SKM-1 (cell line): ENCODE measurements around the gene ALKAL2.

ENCODE experiments used
- DNase-seq: peaks from one replicate; lab custom pipeline; 2025; ENCODE audit not compliant: unreplicated experiment; lab: John Stamatoyannopoulos, UW

ALKAL2 gene

DNA sequence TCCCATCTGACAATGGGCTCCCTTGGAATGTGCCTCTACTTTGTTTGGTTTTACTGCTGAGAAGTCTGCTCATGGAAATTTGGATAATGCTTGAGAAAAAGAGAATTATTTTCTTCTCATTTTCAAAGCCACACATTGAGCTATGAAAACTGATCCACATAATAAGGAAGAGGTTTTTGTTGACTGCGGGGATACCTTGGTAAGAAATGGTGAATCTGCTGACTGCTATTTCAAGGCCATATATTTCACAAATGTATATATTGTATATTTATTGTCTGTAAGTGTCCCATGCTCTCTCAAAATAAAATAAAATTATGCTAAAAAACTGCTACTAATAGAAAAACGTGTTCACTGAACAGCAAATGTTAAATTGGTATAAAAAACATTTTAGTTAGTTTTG, 39.2 kb downstream of the ALKAL2 start:
- DNase-seq = no peak

DNA sequence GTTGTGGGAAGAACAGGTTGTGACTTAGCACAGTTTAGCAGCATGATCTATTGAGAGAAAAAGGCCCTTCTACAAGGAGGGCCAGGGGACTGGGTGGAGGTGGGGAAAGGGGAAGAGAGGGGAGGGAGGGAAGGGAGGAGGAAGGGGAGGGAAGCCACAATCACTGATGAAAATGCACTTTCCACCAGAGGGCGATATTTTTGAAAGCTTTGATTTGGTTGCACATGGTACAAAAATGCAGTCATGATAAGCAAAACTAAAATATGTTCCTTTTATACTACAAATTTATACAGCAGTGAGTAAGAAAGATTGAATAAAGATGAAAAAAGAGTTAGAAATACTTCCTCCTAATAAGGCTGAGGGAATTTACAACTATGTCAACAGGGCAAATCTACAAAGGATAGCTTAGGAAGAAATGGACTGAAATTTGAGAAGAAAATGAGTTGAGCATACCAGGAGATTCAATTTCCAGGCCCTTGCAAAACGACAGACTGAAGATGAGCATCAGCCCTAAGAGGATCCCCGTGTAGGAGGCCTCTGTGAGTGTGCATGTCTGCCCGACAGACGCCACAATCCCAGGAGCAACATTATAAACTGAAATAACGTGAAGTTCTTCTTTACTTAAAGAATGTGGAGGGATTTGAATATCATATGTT, 41.3 kb downstream of the ALKAL2 start:
- DNase-seq = peak; percentile 16

DNA sequence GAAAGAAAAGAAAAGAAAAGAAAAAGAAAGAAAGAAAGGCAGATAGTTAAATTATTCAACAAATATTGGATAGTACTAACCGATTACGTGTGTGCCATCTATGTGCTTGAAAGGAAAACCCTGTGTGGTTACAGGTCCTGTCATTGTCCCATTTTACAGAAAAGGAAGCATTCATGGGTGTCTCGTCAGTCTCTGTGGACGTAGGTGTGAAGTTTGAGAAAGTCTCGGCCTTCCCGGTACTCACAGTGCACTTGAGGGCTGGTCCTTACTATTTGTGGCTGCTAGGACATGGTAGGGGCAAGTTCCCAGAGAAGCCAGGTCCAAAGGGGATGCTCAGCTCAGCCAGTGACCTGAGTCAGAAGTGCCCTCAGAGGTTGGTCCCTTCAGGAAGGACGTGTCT, 43.3 kb downstream of the ALKAL2 start:
- DNase-seq = no peak

DNA sequence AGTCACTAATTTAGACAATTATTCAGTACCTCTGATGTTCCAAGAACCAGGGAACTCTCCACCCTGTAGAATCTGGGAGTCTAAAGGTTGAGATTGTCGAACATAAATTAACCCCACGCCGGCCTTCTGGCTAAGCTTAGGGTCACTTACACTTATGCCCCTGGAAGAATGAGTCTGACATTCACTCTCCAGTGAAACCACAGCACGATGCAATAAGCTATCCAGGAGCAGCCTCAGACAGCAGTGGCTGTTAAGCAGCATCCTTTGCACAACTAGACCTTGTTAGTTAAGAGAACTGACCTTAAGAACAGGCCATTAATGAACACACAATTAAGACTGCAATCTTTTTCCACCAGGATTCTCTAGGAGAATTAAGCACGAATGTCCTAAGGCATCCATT, 49.0 kb downstream of the ALKAL2 start:
- DNase-seq = no peak

DNA sequence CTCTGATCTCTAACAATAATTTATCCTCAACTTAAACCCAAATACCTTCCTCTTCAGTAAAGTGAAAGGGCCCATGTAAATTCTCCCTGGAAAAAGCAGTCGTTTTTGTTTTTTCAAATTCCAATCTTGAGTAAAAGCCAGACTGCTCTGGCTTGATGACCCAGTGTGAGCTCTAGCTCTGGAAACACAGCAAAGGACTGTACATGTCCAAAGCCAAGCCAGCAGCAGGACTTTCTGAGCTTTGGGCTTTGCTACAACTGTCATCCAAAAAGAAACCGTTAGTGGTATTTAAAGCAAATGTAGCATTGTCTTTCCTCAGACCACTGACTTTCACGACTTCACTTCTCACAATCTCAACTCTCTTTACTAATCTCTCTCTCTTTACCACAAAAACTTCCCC, 49.5 kb downstream of the ALKAL2 start:
- no peak for DNase-seq

DNA sequence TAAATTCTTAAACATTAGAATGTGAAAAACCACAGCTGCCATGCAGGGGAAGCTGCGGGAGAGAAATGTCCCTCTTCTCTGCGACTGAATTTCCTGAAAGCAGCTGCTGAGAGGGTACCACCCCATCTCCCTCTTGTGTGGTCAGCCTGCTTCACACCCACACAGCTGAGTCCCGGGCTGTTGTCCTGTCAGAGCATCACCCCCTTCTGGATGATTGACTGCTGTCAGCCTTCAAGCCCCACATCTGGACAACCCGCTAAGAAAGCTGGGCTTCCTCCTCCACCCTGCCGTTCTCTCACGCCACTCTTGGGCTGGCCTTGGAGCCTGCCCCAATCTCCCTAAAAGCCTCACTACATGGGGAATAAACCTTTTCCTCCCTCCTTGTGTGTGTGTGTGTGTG, 50.0 kb downstream of the ALKAL2 start:
- no peak for DNase-seq

DNA sequence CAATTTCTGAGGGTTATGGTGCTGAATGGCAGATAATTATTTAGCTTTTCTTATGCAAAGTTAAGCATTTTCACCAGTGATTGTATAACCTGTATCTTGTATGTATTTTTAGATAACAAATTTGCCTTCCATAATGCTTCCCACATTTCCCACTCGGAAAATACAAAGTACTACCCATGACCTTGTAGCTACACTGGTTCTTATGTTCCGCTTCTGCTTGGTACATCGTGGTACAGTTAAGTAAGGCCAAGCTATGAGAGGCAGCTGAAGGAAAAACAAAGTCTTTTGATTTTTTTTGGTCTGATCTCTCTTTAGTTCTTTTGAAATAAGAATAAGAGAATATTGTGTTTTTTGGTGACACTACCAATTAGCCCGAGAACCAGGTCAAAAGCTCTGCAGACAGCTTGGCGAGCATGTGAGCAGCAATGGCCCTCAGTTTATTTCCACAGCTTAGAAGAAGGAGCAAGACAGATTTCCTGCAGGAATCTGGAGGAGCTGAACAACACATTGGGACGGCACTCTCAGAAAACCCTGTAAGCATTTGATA, 50.8 kb downstream of the ALKAL2 start:
- no peak for DNase-seq

DNA sequence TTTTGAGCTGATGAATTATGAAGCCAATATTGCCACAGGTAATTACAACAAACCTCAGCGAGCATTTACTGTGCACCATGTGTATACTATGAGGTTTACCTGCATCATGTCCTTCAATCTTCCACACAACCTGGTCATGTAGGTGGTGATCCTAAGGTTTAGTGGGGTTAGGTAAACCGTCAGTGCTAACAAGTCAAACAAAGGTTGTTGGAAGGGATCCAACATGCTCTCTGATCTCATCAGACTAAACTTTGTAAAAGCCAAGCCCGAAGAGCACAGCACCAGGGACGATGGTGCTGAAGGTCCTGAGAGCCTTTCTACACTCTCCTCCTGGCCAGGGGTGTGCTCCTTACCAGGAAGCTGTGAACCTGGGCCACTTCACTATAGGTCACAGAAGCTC, 53.5 kb downstream of the ALKAL2 start:
- DNase-seq = no peak

DNA sequence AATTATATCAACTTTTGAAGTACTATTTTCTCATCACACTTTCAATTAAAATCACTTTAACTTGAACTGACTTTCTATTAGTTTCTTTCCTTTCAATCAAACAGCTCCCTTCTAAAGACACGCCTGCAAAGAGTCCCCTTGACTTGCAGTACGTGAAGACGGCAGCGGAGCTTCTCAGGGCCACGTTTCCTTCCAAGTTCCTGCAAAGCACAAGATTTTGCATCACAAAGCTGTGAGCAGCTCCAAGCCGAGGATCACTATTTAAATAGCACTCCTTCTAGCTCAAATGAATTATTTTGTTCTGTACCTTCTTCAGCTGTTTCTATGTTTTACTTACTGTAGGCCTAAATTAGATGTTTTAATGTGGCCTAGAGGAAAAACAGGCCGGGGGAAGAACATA, 54.9 kb downstream of the ALKAL2 start:
- DNase-seq = no peak

DNA sequence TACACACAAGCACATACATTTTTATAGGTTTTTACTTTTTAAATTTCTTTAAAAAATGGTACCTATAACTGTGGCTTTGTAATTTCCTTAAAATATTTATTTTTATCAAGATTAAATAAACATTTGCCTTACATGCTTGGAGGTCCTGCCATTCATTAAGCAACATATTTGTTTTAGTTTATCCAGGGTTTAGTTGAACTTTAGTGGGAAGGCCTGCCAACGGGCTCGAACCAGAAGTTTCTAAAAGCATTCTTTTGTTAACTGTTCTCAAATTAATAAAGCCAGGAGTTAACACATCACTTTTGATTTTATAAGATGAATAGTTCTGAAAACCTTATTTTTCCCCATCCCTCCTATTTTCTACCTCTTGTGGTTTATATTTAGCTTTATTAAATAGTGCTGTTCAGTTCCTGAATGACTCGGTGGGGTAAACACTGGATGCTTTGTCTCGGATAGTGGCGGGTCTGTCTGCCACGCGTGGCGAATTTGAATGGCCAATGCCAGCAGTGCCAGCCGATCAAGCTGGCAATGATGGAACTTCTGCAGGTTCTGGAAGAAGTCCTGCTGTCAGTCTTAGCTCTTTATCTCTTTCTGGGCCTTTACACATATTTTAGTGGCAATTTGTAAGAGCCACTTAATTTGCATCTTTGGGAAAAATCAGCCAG, 56.2 kb downstream of the ALKAL2 start:
- no peak for DNase-seq
